Activated naive CD8-positive, alpha-beta T cell (primary cell): ENCODE results near the gene PPFIA2.

ENCODE experiments used
- H3K27ac Mint-ChIP-seq: one replicate; pipeline ENCODE4 v1.8.0; 2021; ENCODE audit warnings: mixed read lengths
- H3K27me3 Mint-ChIP-seq: one replicate; pipeline ENCODE4 v1.8.0; 2021; ENCODE audit warnings: mixed read lengths
- H3K36me3 Mint-ChIP-seq: one replicate; pipeline ENCODE4 v1.8.0; 2021; ENCODE audit warnings: mixed read lengths
- H3K4me1 Mint-ChIP-seq: one replicate; pipeline ENCODE4 v1.8.0; 2021; ENCODE audit warnings: low read depth, mixed read lengths
- H3K4me3 Mint-ChIP-seq: one replicate; pipeline ENCODE4 v1.8.0; 2021; ENCODE audit warnings: mild to moderate bottlenecking, mixed read lengths
- H3K9me3 Mint-ChIP-seq: one replicate; pipeline ENCODE4 v1.8.0; 2021; ENCODE audit warnings: low read depth, mixed read lengths

PPFIA2 gene

DNA sequence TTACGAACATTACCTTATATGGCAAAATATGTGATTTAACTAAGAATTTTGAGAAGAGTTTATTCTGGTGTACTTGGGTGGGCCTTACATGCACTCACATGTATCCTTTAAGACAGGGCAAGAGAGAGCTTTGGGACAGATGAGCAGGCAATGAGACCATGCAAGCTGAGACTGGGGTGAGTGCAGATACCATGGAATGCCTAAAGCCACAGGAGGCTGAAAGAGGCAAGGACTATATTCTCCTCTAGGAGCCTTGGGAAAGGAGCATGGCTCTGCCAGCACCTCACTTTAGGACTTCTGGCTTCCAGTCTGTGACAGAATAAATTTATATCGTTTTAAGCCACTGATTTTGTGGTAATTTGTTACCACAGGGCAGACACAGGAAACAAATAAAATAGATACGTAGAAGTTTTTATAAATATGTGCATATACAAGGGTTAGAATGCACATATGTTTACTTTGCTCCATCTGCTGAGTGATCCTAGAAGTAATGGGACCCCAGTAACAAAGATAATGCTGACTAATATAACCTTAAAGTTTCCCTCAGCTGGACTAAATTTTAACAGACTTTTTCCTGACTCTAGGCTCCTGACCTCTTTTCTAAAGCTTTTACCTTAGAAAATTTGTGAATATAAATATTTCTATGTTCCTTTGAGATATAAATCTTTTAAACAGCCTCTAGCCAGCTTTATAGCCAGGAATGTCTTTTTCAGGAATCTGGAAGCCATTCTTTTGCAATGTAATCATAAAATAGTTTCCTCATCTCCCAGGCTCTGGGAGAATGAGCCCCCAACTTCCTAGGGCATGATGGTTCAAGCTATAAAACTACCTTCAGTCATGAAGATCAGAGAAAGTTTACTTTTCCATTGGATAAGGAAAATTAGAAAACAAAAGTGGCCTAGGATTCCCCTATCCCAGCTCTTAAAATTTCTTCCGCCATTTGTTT, 216.8 kb downstream of the PPFIA2 start:
- Mint-ChIP-seq H3K4me1 (no peaks in the 10 kb centered on the region), H3K27ac (no peak overlapping the region), H3K27me3 (peaks cover 4% of the 10 kb centered on the region), H3K9me3 (no peaks in the 10 kb centered on the region), H3K36me3 (no peaks in the 10 kb centered on the region), H3K4me3 (no peak overlapping the region)

DNA sequence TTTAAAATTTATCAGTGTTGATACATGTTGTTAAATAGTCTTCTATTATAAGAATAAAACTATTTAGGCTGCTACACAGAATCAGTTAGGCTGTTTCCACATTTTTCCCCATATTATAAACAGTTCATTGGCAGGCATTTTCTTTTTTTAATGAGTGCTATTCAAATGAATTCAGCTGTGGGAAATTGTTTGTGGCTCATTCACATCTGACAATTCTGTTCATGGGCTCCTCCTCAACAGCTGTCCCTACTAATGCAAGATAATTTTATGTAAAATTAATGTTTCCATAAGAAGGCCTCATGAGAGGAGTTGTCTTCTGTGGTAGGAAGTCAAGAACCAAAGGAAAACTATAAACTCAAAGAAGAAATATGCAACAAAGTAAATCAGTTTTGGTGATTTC, 218.0 kb downstream of the PPFIA2 start:
- H3K9me3 Mint-ChIP-seq = no peaks in the 10 kb centered on the region

GRCh38 chr12:81539279-81539678, 219.9 kb downstream of the PPFIA2 start:
- Mint-ChIP-seq H3K9me3 (no peaks in the 10 kb centered on the region), H3K36me3 (no peaks in the 10 kb centered on the region), H3K27ac (no peak overlapping the region), H3K4me1 (no peaks in the 10 kb centered on the region), H3K4me3 (no peak overlapping the region), H3K27me3 (peaks cover 4% of the 10 kb centered on the region)

More for the DNA sequence above, 218.0 kb downstream of the PPFIA2 start:
- no peaks in the 10 kb centered on the region for H3K4me1 Mint-ChIP-seq
- H3K4me3 Mint-ChIP-seq = no peak overlapping the region
- no peak overlapping the region for H3K27ac Mint-ChIP-seq
- peaks cover 4% of the 10 kb centered on the region for H3K27me3 Mint-ChIP-seq
- no peaks in the 10 kb centered on the region for H3K36me3 Mint-ChIP-seq

GRCh38 chr12:81533054-81533453, 226.1 kb downstream of the PPFIA2 start:
- Mint-ChIP-seq H3K4me1 (no peaks in the 10 kb centered on the region), H3K4me3 (no peak overlapping the region), H3K36me3 (no peaks in the 10 kb centered on the region), H3K27me3 (peaks cover 1% of the 10 kb centered on the region), H3K9me3 (no peaks in the 10 kb centered on the region), H3K27ac (no peak overlapping the region)

DNA sequence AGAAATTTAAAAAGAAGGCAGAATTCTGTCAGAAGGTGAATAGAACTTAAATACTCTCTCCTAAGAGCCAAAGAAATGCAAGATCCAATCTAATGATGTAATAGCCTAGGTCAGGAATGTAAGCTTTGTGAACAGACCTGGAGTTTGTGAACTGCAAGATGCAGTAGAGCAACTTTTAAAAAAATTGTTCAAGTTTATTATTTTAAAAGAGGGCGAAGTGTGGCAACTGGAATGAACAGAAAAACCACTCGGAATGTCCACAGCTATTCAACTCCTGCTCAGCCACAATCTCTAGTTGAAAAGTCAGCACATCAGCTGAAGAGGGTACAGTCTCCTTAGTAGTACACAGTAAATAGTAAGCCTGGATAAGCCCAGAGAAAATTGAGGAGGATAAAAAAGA, 228.8 kb downstream of the PPFIA2 start:
- Mint-ChIP-seq H3K27ac (no peak overlapping the region), H3K9me3 (no peaks in the 10 kb centered on the region), H3K4me1 (no peaks in the 10 kb centered on the region), H3K4me3 (no peak overlapping the region), H3K36me3 (no peaks in the 10 kb centered on the region), H3K27me3 (peaks cover 1% of the 10 kb centered on the region)

DNA sequence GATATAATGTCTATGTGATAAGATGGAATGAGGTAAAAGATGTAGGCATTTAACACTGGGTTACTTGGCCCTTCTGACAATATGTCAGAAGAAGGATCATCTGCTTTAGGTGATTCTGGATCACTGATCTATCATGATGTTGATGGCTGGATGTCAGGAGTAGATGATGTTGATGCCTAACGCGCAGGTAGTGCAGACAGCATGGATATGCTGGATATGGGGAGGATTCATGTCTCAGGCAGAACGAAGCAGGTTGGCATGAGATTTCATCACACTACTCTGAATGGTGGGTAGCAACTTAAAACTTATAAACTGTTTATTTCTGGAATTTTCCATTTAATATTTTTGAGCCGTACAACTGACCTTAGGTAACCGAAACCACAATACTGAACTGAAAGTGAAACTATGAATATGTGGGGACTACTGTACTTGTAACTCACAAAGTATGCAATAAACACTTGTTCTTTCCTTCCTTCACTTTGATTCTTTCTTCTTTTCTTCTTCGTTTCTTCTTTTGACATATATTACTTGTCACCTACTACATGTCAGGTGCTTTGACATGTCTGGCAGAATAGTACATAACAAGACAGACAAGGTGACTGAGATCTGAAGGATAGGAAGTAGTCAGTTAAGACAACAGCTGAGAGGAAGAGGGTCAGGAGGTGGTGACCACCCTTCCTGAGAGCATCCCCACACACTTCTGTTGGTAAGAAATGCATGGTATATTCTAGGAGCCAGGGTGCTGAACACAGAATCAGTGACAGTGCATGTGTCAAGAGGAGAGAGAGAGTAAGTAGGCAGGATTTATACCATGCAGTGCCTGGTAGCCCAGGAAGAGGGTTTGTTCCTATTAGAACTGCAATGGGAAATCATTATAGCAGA, 238.8 kb downstream of the PPFIA2 start:
- no peaks in the 10 kb centered on the region for H3K36me3 Mint-ChIP-seq
- H3K9me3 Mint-ChIP-seq = no peaks in the 10 kb centered on the region
- no peak overlapping the region for H3K27ac Mint-ChIP-seq
- H3K27me3 Mint-ChIP-seq = no peaks in the 10 kb centered on the region
- no peak overlapping the region for H3K4me3 Mint-ChIP-seq
- peaks cover 3% of the 10 kb centered on the region for H3K4me1 Mint-ChIP-seq

DNA sequence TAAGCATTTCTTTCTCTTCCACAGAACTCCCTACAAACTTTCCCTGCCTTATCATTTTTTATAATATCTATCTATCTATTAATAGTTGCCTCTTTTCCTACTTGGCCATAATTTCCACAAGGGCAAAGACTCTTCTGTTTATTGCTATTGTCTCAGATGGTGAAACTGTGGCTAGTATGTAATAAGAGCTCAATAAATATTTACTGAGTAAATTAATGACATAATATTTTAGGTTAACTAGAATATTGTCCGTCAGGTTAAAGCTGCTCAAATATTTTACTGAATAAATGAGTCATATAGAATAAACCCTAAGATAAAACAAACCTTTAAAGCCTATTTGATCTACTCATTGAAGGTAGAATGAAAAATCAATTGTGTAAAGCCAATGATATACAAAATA, 240.5 kb downstream of the PPFIA2 start:
- Mint-ChIP-seq H3K27me3 (no peaks in the 10 kb centered on the region), H3K9me3 (no peaks in the 10 kb centered on the region), H3K27ac (no peak overlapping the region), H3K4me1 (peaks cover 3% of the 10 kb centered on the region), H3K36me3 (no peaks in the 10 kb centered on the region), H3K4me3 (no peak overlapping the region)

DNA sequence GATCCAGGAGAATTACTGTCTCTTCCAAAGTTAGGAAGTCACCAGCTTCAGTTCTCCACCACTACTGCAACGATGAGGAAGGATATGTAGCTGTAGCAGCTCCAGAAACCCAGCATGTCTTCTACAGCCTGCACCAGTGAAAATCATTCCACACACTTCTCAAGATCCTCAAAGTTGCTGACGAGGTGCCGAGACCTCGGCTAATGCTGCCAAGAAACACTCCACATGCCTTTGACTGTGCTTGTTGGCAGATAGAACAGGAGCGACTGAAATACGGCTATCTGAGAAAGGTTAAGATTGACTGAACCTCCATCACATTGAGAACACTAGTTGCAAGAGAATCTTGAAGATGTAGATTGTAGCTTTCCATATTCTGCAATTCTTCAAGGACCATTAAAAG, 241.9 kb downstream of the PPFIA2 start:
- peaks cover 3% of the 10 kb centered on the region for H3K4me1 Mint-ChIP-seq
- no peak overlapping the region for H3K27ac Mint-ChIP-seq
- H3K9me3 Mint-ChIP-seq = no peaks in the 10 kb centered on the region
- no peak overlapping the region for H3K4me3 Mint-ChIP-seq
- no peaks in the 10 kb centered on the region for H3K27me3 Mint-ChIP-seq
- H3K36me3 Mint-ChIP-seq = no peaks in the 10 kb centered on the region

DNA sequence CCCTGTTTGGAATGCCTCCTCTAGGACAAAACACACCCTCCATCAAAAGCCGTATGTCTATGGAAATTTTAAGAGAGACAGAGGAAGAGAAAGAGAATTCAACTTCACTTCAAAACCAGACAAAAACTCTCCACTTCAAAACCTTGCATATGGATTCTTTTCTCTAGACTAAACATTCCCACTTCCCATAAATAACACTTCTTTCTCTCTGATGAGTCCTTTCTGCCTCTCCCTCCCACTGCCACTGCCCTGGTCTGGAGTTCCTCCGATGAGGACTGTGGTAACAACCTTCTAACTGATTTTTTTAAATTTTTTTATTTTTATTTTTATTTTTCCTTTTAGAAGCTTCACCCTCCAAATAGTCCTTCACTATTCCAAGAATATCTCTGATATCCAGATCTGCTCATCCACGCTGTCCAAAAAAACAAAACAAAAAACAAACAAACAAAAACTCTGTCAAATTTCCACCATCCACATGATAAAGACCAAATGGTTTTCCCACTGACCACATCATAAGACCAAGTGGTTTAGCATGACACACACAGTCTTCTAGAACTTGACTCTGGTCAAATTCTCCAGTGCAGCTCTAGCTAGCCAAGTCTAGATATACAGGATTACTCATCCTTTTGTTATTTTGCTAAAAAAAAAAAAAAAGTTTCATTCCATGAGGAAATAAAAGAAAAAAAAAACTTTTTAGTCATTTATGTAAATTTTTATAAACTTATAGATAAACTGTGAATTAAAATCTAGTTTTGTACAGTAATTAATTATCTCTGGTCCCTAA, 256.0 kb downstream of the PPFIA2 start:
- no peaks in the 10 kb centered on the region for H3K36me3 Mint-ChIP-seq
- no peak overlapping the region for H3K27ac Mint-ChIP-seq
- H3K27me3 Mint-ChIP-seq = no peaks in the 10 kb centered on the region
- H3K4me1 Mint-ChIP-seq = no peaks in the 10 kb centered on the region
- no peaks in the 10 kb centered on the region for H3K9me3 Mint-ChIP-seq
- no peak overlapping the region for H3K4me3 Mint-ChIP-seq

DNA sequence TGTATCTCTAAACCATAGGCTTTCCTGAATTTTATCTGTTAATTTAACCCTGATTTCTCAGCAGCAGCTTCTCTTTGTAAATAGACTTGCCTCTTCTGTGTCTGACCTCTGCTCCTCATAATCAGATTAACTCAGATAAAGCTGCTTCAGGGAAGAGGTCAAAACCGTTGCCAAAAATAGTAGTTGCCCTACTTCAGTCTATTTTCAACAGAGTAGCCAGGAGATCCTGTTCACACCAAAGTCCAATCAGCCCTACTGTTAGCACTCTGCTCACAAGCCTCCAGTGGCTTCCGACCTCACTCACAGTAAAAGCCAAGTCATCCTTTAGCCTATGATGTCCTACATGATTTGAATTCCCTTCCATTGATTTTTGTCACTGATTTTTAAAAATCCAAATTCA, 258.4 kb downstream of the PPFIA2 start:
- Mint-ChIP-seq H3K4me1 (no peaks in the 10 kb centered on the region), H3K36me3 (no peaks in the 10 kb centered on the region), H3K4me3 (no peak overlapping the region), H3K9me3 (no peaks in the 10 kb centered on the region), H3K27me3 (no peaks in the 10 kb centered on the region), H3K27ac (no peak overlapping the region)

DNA sequence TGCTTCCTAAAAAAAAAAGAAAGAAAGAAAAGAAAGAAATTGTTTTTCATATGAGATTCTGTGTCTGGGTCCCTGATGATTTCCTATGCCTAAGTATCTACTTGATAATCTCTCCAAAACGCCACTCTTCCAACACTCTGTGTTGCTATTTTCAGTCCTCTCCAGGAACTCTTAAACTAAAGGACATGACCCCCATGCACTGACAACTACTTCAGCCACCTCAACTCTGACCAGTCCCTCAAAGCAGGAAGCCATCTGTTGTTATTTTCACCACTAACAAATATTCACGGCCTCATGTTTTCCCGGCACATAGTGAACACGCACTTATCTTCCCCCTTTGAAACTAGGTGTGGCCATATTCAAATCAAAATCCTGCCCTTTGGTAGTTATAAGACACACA, 259.3 kb downstream of the PPFIA2 start:
- no peak overlapping the region for H3K27ac Mint-ChIP-seq
- no peaks in the 10 kb centered on the region for H3K36me3 Mint-ChIP-seq
- H3K4me3 Mint-ChIP-seq = no peak overlapping the region
- H3K27me3 Mint-ChIP-seq = no peaks in the 10 kb centered on the region
- H3K9me3 Mint-ChIP-seq = no peaks in the 10 kb centered on the region
- H3K4me1 Mint-ChIP-seq = no peaks in the 10 kb centered on the region

DNA sequence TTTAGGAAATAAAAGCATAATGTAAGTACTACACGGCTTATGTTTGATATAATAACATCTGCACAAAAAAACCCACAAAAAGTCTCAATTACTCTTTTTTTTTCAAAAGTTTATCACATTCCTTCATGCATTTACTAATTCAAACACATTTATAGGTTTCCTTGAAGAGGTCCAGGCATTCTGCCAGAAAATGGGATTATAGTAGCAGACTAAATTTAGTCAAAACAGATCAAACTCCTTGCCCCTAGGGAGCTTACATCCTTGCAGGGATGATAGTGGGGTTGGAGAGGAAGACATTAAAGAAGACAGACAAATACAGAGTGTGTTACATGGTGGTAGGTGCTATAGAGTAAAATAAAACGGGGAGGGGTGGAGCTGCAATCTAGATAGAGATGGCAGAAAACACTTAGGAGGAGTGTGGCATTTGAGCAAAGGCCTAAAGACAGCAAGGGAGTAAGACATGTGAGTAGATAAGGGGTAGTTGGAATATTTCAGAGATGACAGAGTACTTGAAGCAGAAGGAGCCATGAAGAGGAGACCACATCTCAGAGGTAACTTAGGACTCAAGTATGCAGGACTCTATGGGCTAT, 266.9 kb downstream of the PPFIA2 start:
- H3K4me1 Mint-ChIP-seq = no peaks in the 10 kb centered on the region
- no peaks in the 10 kb centered on the region for H3K27me3 Mint-ChIP-seq
- H3K27ac Mint-ChIP-seq = no peak overlapping the region

GRCh38 chr12:81472934-81473333, 286.2 kb downstream of the PPFIA2 start:
- H3K4me3 Mint-ChIP-seq = no peak overlapping the region
- no peaks in the 10 kb centered on the region for H3K4me1 Mint-ChIP-seq
- H3K27ac Mint-ChIP-seq = no peak overlapping the region
- H3K9me3 Mint-ChIP-seq = no peaks in the 10 kb centered on the region
- no peaks in the 10 kb centered on the region for H3K36me3 Mint-ChIP-seq
- H3K27me3 Mint-ChIP-seq = no peaks in the 10 kb centered on the region

More for the DNA sequence above, 266.9 kb downstream of the PPFIA2 start:
- H3K4me3 Mint-ChIP-seq = no peak overlapping the region
- H3K36me3 Mint-ChIP-seq = no peaks in the 10 kb centered on the region
- no peaks in the 10 kb centered on the region for H3K9me3 Mint-ChIP-seq

- Mint-ChIP-seq H3K9me3 (no peaks in the 10 kb centered on the region), H3K4me1 (no peaks in the 10 kb centered on the region), H3K4me3 (no peak overlapping the region), H3K36me3 (no peaks in the 10 kb centered on the region), H3K27me3 (no peaks in the 10 kb centered on the region), H3K27ac (no peak overlapping the region)
Observed at GRCh38 chr12:81470923-81471322, 288.2 kb downstream of the PPFIA2 start.
